ENCODE measurements around the gene MTFMT.
A peak's percentile ranks its signal among the peaks of the same experiment; 100 is the strongest.

The MTFMT gene

DNA sequence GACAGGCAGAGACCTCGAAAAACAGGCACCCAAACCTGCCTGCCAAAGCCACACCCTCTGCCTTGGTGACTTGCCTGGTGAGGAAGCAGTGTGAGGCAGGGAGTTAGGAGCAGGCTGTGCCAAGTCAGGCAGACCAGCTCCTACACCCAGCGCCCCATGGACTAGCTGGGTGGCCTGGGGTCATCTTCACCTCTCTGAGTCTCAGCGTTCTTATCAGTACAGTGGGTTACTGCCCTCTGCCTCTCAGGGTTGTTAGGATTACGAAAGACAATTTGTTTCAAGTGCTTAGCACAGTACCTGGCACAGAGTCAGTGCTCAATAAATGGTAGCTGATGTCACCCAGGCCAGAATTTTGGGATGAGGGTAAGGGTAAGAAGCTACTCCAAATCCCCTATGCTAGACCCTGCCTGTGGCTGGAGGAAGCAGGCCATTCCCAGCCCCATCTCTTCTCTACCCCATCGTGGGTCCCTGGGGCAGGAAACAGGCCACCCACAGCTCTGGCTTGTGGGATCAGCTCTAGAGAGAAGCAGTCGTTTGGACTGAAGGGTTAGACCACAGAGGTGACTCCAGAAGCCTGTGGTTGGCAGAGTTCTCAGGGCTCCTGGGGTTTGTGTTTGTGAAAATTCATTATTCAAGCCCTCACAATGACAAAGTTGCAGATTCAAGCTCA lies 25.9 kb upstream of the MTFMT start:
- DNase-seq (ENCODE audit: low read depth), result no peak
- TF ChIP-seq, protein P1, sequence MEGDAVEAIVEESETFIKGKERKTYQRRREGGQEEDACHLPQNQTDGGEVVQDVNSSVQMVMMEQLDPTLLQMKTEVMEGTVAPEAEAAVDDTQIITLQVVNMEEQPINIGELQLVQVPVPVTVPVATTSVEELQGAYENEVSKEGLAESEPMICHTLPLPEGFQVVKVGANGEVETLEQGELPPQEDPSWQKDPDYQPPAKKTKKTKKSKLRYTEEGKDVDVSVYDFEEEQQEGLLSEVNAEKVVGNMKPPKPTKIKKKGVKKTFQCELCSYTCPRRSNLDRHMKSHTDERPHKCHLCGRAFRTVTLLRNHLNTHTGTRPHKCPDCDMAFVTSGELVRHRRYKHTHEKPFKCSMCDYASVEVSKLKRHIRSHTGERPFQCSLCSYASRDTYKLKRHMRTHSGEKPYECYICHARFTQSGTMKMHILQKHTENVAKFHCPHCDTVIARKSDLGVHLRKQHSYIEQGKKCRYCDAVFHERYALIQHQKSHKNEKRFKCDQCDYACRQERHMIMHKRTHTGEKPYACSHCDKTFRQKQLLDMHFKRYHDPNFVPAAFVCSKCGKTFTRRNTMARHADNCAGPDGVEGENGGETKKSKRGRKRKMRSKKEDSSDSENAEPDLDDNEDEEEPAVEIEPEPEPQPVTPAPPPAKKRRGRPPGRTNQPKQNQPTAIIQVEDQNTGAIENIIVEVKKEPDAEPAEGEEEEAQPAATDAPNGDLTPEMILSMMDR (IDR thresholded peaks at IDR 0.05; ENCODE audit: low read length, missing control alignments), result no peak
- H3K4me3 ChIP-seq (replicated peaks; ENCODE audit: low read depth, low read length), result no peak overlapping the region

GRCh38 chr15:65054333-65055200 lies 25.1 kb upstream of the MTFMT start:
- H3K4me3 ChIP-seq (replicated peaks; ENCODE audit: low read depth, low read length), result no peak overlapping the region
- DNase-seq (ENCODE audit: low read depth), result peak; percentile 78
- TF ChIP-seq, protein P1 (IDR thresholded peaks at IDR 0.05; ENCODE audit: low read length, missing control alignments), result peak; percentile 95

- TF ChIP-seq, protein P1 (IDR thresholded peaks at IDR 0.05; ENCODE audit: low read length, missing control alignments), result no peak
- no peak overlapping the region for H3K4me3 ChIP-seq (replicated peaks; ENCODE audit: low read depth, low read length)
- DNase-seq (ENCODE audit: low read depth), result no peak
Measured at GRCh38 chr15:65052956-65053355, 23.5 kb upstream of the MTFMT start.

- TF ChIP-seq, protein P1 (IDR thresholded peaks at IDR 0.05; ENCODE audit: low read length, missing control alignments), result no peak
- no peak for DNase-seq (ENCODE audit: low read depth)
- H3K4me3 ChIP-seq (replicated peaks; ENCODE audit: low read depth, low read length), result no peak overlapping the region
Measured at GRCh38 chr15:65051266-65051665, 21.8 kb upstream of the MTFMT start.

DNA sequence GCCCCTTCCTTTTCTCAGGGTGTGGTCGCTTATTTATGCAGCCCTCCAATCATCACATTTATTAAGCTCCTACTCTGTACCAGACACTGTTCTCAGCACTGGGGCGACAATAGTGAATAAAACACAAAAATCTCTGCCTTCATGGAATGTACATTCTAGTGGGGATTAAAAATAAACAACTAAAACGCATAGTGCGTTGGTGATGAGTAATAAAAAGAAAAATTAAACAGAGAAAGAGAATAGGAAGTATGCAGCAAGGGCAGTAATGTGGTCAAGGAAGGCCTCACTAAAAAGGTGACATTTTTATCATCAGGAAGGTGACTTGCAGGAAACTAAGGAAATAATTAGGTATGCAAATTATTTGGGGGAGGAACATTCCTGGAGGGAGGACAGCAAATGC lies 20.8 kb upstream of the MTFMT start:
- H3K4me3 ChIP-seq (replicated peaks; ENCODE audit: low read depth, low read length), result no peak overlapping the region
- DNase-seq (ENCODE audit: low read depth), result no peak
- TF ChIP-seq, protein P1 (IDR thresholded peaks at IDR 0.05; ENCODE audit: low read length, missing control alignments), result no peak

DNA sequence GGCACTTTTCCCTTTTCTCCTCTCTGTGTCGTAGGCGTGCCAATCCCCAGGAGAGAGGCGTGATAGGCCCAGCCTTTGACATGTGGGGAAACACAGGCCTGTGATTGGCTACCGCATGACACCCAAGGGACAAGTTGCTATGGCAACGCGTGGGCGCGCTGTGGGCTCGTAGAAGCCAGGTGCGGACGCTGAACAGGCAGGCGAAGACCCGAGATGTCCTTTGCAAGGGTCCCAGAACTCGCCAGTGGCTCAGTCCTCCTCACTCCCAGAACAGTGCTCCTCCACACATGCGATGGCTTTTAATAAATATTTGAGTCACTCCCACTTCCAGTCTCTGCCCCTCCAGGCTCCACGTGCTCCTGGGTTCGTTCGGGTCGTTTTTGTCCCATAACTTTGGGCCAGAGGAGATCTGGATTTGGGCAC lies 20.0 kb upstream of the MTFMT start:
- peak; percentile 81 for DNase-seq (ENCODE audit: low read depth)
- TF ChIP-seq, protein P1 (IDR thresholded peaks at IDR 0.05; ENCODE audit: low read length, missing control alignments), result no peak

More for the DNA sequence above, 20.0 kb upstream of the MTFMT start:
- H3K4me3 ChIP-seq (replicated peaks; ENCODE audit: low read depth, low read length), result no peak overlapping the region
